GM21360 (cell line): ENCODE data around the gene EEF2K.
"Not testable (repeated sequence)": the region's sequence is repeated elsewhere in the genome, so short reads cannot be mapped to it uniquely, and the experiment has no call there.

Source experiments
- ATAC-seq: cut with Tn5 transposase; IDR thresholded peaks from one replicate; pipeline ENCODE4 v1.9.1; 2021; ENCODE audit warnings: mild to moderate bottlenecking, moderate library complexity; ENCODE audit not compliant: unreplicated experiment

EEF2K gene

GRCh38 chr16:22291860-22292318 lies 85.8 kb downstream of the EEF2K start:
- ATAC-seq = no peak

- no peak for ATAC-seq
Measured at GRCh38 chr16:22292320-22292719, 86.2 kb downstream of the EEF2K start.

GRCh38 chr16:22293137-22294106 lies 87.3 kb downstream of the EEF2K start:
- ATAC-seq = no peak

GRCh38 chr16:22296225-22297113 lies 90.4 kb downstream of the EEF2K start:
- ATAC-seq = no peak

GRCh38 chr16:22297114-22297870 lies 91.2 kb downstream of the EEF2K start, which contains the start of gene POLR3E:
Gene POLR3E (plus strand): TSS chr16:22297409. CDS start chr16:22302969, 5,560 bp downstream.
- peak; percentile 82 for ATAC-seq

GRCh38 chr16:22297871-22298733 lies 92.0 kb downstream of the EEF2K start:
- peak; percentile 31 for ATAC-seq

GRCh38 chr16:22299036-22299435 lies 93.0 kb downstream of the EEF2K start:
- ATAC-seq = no peak

- ATAC-seq = no peak
Measured at GRCh38 chr16:22300427-22301071, 94.5 kb downstream of the EEF2K start.

- not testable (repeated sequence) for ATAC-seq
Measured at GRCh38 chr16:22301423-22301822, 95.3 kb downstream of the EEF2K start.

- ATAC-seq = no peak
Measured at GRCh38 chr16:22302776-22303363, 96.8 kb downstream of the EEF2K start.

GRCh38 chr16:22304411-22304810 lies 98.3 kb downstream of the EEF2K start:
- ATAC-seq = no peak

- ATAC-seq = no peak
Measured at GRCh38 chr16:22306788-22307187, 100.7 kb downstream of the EEF2K start.

- no peak for ATAC-seq
Measured at GRCh38 chr16:22307838-22308237, 101.8 kb downstream of the EEF2K start.

- no peak for ATAC-seq
Measured at GRCh38 chr16:22308824-22309520, 102.9 kb downstream of the EEF2K start.

- ATAC-seq = no peak
Measured at GRCh38 chr16:22311520-22311919, 105.4 kb downstream of the EEF2K start.

GRCh38 chr16:22312897-22313781 lies 107.1 kb downstream of the EEF2K start:
- no peak for ATAC-seq

GRCh38 chr16:22313876-22314470 lies 107.9 kb downstream of the EEF2K start:
- ATAC-seq = no peak
